ENCODE data around the gene ST6GALNAC5.

ST6GALNAC5 gene

DNA sequence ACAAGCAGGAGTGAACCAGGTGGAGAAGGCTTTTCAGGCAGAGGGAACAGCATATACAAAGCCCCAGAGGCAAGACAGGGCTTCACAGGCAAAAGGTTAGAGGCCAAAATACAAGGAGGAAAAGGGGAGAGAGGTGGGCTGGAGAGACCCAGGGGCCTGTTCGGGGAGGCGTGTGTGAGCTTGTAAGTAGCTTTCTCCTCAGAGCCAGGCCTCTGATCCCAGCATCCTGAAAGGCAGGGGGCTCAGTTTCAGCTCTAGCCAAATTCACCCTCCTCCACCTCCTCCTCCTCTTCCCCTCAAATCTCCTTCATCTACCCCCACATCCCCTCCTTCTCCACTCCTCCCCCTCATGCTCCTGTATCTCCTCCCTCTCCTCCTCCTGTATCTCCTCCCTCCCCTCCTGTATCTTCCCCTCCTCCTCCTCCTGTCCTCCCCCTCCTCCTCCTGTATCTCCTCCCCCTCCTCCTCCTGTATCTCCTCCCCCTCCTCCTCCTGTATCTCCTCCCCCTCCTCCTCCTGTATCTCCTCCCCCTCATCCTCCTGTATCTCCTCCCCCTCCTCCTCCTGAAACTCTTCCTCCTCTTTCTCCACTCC lies 148.6 kb downstream of the ST6GALNAC5 start:
- no peak for DNase-seq

- DNase-seq = no peak
These were observed 149.2 kb downstream of the ST6GALNAC5 start for GRCh38 chr1:77016386-77016985.

GRCh38 chr1:77018311-77018710 lies 151.0 kb downstream of the ST6GALNAC5 start:
- no peak for DNase-seq

GRCh38 chr1:77018761-77019160 lies 151.5 kb downstream of the ST6GALNAC5 start:
- no peak for DNase-seq

DNA sequence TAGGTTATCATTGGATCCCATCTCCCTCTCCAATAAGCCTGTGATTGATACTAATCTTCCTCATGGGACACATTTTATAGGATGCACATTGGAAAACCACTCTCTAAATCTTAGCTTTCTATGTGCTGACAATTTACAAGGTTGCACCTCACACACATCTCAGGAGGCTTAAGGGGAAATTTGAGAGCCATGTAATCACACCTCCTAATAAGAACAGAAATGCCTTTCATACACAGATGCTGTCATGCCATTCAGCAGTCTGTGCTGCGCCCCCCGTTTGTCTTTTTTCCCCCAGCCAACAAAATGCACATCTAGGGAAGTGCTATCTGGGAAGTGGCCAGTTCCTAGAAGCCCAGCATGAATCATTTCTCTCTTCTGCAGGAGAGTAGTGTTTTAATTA lies 154.5 kb downstream of the ST6GALNAC5 start:
- DNase-seq = no peak

GRCh38 chr1:77024500-77024899 lies 157.2 kb downstream of the ST6GALNAC5 start:
- DNase-seq = no peak

- no peak for DNase-seq
These were observed 158.3 kb downstream of the ST6GALNAC5 start for GRCh38 chr1:77025599-77025998.

- DNase-seq = no peak
These were observed 158.9 kb downstream of the ST6GALNAC5 start for GRCh38 chr1:77026135-77026534.

DNA sequence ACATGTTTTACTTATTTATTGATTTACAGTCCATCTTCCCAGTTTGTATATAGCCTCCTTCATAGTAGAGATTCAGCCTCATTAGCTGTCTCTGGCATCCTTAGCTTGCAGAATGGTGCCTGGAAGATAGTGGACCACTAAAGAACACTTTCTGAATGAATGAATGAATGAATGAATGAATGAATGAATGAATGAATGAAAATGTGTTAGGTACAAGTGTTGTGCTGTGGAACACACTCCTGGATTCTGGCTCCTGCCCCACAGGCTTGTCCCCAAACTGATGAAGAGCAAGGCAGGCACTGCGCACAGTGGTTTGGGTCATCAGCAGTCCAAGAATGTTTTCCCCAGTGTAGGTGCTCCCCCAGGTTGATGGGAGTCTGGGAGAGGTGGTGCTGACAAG lies 159.4 kb downstream of the ST6GALNAC5 start:
- DNase-seq = no peak

GRCh38 chr1:77027847-77028246 lies 160.6 kb downstream of the ST6GALNAC5 start:
- DNase-seq = no peak

DNA sequence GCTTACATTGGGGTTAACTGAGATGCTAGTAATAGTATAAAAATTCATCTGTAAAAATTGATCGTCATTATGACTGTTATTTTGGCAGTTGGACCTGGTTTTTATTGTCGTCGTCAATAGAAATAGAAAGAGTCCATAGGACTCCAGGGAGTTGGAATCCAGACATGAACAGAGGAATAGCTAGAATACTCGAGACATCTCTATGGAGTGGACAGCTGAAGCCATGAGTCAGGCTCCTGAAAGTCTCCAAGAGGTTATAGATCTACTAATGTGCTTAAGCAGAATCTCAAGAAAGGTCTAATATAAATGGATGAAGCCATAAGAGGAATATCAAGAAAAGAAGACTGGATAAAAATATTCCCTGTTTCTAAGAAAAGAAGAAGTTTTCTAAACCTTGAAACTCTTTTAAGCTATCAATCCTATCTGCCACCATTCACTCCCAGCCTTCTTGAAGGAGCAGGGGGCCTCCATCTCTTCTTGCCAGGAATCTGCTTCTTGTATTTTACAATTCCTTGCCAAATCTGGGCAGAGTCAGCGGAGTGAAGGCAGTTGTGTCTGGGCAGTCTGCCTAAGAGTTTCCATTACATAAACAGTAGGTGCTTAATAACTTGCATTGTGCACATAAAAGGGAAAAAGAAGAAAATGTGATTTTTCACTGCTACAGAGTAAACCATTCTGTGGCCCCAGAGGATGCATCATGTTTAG lies 163.3 kb downstream of the ST6GALNAC5 start:
- DNase-seq = no peak

- no peak for DNase-seq
These were observed 163.9 kb downstream of the ST6GALNAC5 start for GRCh38 chr1:77031106-77031662.

DNA sequence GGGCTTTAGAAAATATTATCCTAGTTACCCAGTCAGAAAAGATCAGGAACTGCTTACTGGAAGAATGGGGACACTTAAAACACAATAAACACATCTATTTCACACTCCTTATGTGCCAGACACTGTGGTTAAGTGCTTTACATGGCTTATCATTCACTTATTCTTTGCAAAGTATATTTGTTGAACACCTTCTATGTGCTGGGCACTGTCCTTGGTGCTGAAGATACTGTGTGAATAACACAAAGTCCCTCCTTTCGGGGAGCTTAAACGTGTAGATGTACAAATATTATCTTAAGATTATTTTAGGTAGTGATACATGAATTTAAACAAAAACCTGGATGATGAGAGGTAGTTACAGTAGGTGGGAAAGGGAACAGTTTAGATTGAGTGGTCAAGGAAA lies 169.3 kb downstream of the ST6GALNAC5 start:
- DNase-seq = no peak

DNA sequence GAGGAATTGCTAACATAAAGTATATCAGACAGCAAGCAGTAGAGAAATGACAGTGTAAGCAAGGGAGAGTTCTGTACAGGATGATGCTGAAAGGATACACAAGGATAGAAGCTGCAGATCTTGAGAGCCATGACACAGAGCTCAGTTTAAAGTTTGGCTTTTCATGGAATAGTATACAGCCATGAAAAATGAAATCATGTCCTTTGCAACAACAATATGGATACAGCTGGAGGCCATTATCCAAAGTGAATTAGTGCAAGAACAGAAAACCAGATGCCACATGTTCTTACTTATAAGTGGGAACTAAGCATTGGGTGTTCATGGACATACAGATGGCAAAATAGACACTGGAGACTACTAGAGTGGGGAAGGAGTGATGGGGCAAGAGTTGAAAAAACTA lies 169.8 kb downstream of the ST6GALNAC5 start:
- DNase-seq = no peak

DNA sequence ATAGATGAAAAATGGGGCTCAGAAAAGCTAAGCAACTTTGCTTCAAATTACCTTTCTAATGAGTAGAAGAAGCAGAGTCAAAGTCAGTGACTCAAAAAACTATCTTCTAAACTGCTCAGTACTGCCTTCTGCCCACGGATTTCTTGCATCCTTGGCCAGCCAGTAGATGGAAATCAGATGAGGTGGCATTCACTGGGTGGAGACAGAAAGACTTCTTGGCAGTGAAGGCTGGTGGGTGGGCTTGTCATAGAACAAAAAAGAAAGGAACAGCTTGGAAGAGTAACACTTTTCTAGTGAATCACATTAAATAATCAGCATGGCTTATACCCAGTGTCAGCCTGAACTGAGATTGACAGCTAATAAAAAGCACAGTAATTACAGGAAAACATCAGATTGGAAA lies 170.7 kb downstream of the ST6GALNAC5 start:
- DNase-seq = no peak

GRCh38 chr1:77039111-77039510 lies 171.8 kb downstream of the ST6GALNAC5 start:
- DNase-seq = no peak

GRCh38 chr1:77039739-77040138 lies 172.5 kb downstream of the ST6GALNAC5 start:
- DNase-seq = no peak

DNA sequence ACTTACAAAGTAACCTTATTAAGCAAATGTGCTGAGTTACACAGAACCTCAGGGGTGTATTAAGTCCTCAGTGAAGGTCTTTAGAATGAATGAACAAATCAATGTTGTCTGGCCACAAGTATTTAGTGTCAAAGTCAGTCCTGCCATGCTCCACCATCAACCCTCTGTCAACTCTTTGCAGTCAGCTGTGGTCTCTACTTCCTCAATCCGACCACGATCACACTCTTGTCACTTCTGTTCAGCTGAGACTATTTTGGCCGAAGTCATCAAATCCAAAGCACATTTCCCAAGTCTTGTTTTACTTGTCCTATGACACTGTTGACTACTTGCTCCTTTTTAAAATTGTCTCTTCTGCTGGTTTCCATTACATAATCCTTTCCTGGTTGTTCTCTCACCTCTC lies 173.5 kb downstream of the ST6GALNAC5 start:
- no peak for DNase-seq

DNA sequence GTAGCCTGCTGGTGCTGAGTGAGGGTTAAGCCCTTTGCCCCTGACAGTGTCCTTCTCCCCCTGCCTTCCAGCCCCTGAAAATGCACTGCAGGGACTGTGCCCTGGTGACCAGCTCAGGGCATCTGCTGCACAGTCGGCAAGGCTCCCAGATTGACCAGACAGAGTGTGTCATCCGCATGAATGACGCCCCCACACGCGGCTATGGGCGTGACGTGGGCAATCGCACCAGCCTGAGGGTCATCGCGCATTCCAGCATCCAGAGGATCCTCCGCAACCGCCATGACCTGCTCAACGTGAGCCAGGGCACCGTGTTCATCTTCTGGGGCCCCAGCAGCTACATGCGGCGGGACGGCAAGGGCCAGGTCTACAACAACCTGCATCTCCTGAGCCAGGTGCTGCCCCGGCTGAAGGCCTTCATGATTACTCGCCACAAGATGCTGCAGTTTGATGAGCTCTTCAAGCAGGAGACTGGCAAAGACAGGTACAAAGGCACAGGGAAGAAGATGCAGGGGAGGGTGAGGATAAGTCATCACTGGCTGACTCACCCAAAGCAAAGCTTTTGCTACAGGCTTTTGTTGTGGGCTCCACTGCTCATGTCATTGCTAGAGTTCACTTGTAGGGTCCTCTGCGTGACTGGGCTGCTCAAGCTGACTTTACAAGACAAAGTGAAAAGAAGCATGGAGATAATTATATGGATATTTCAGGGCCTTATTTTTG lies 177.0 kb downstream of the ST6GALNAC5 start:
- DNase-seq = no peak

DNA sequence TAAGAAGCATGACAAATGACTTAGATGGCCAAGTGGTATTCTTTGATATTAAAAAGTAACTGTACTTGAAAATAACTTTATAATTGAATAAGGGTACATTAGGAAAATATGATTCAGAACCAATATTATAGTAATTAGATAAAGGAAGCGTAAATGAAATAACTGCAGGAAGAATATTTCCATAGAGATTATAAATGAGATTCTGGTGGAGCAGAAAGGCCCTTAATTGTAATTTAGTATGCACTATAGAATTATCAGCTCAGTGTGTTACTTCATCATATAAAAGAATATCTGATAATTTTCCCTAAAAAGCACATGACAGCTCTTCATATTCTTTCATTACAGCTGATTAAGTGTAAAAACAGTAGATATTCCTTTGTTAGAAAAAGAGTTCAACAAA lies 180.3 kb downstream of the ST6GALNAC5 start:
- no peak for DNase-seq

DNA sequence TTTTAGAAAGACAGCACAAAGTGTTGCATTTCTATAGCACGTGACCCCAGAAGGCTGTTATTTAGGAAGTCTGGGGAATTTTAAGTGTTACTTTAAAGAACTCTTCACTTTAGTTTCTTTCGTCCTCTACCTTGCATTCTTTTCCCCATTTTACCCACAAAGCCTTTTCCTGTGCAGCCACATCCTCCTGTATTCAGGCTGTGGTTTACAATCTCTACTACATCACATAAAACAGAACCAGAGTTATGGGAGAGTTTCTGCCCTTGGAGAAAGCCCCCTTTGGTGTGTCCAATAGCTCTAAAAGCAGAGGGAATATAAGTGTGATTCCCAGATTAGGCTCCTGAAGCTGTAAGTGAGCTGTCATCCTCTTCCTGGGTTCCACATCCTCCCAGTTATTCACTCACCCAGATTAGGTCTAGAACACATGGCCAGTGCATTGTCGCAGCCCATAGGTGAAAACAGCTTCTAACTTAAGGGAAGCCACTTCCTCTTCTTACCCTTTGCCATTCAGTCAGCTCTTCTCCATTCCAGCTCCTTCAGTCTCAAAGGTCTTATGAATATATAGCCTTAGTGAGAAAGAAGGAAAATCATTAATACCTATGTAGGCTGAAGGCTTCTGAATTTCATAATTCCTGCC lies 180.8 kb downstream of the ST6GALNAC5 start:
- no peak for DNase-seq

DNA sequence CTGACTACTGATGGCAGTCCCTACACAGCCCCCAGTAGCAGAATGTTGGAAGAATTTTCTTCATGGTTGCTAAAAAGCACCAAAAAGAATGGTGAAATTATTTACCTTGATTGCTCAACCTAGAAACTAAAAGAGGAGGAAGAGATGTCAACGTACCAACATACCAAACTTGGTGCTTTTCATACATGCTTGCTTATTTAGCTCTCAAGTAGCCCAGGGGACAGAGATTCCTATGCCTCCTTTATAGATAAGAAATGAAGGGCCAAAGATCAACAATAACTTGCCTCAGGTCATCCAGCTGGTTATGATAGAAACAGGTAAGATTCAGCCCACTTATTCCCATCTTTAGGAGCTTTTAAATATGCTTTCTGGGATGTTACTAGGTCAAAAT lies 181.3 kb downstream of the ST6GALNAC5 start:
- DNase-seq = no peak

GRCh38 chr1:77051425-77051824 lies 184.1 kb downstream of the ST6GALNAC5 start:
- DNase-seq = no peak
